ENCODE data around the gene ZIC1. TPM values are rescaled to one million over a fixed set of nuclear protein-coding genes. Genes with fewer than 3 reads are reported as not detected.

Gene ZIC1
- total RNA-seq, 1 experiment from 2014 or later: not detected

- TF ChIP-seq POLR2AphosphoS5 (IDR thresholded peaks at IDR 0.05; ENCODE audit: low read depth, low read length) (no peak), CBX3 (IDR thresholded peaks at IDR 0.05; ENCODE audit: low read depth) (no peak), REST (IDR thresholded peaks at IDR 0.05; ENCODE audit: low read depth) (no peak), ZNF274 (IDR thresholded peaks at IDR 0.05; ENCODE audit: low read depth, low read length) (no peak), RAD21 (IDR thresholded peaks at IDR 0.05; ENCODE audit: low read depth) (no peak), SRF (IDR thresholded peaks at IDR 0.05; ENCODE audit: low read depth) (no peak)
Measured at GRCh38 chr3:147392625-147392946, 16.6 kb upstream of the ZIC1 start (continued).

GRCh38 chr3:147393261-147393942 lies 15.8 kb upstream of the ZIC1 start:
- H3K9ac ChIP-seq (ENCODE audit: low read length): no peak overlapping the region
- intact Hi-C loops (cut with micrococcal nuclease): no loop called here
- no peaks in the 10 kb centered on the region for H3K9me2 ChIP-seq (ENCODE audit: insufficient read depth)
- no peaks in the 10 kb centered on the region for H3K79me2 ChIP-seq (ENCODE audit: insufficient read depth, low read length)
- no peak overlapping the region for H2AFZ ChIP-seq (ENCODE audit: low read depth, low read length, poor library complexity, severe bottlenecking)
- no peak overlapping the region for H3K4me3 ChIP-seq (replicated peaks in 1 of 2; ENCODE audit: low read depth in 1 of 2, low read length in 2 of 2)
- BruUV-seq (replicated peaks): no TSS peak
- no peaks in the 10 kb centered on the region for H3K9me3 ChIP-seq (ENCODE audit: control insufficient read depth in 1 of 2, insufficient read depth in 1 of 2, low read depth in 1 of 2, low read length in 2 of 2)
- DNase-seq (ENCODE audit: low read depth, low spot score): no peak
- POLR2A ChIA-PET: no interaction called here
- no peak overlapping the region for H3K27ac ChIP-seq (ENCODE audit: low read depth, low read length)
- H3K36me3 ChIP-seq (ENCODE audit: control insufficient read depth in 1 of 2, insufficient read depth in 2 of 2, low read length in 2 of 2): no peaks in the 10 kb centered on the region
- H3K27me3 ChIP-seq (ENCODE audit: insufficient read depth, low read length): no peaks in the 10 kb centered on the region
- CTCF ChIA-PET: no interaction called here
- ATAC-seq: no peak
- no peaks in the 10 kb centered on the region for H3K4me1 ChIP-seq (ENCODE audit: control insufficient read depth in 1 of 2, insufficient read depth in 2 of 2, low read length in 2 of 2)
- RAD21 ChIA-PET (ENCODE audit: low non-redundant PET in 1 of 2, low total read pairs in 2 of 2, uncharacterized antibody in 2 of 2, unreplicated experiment in 2 of 2): no interaction called here
- H4K20me1 ChIP-seq (ENCODE audit: insufficient read depth): no peaks in the 10 kb centered on the region
- no peak overlapping the region for H3K4me2 ChIP-seq (ENCODE audit: low read length)
- no peak for TF ChIP-seq ATF3 (IDR thresholded peaks at IDR 0.05)
- TF ChIP-seq SIN3A (IDR thresholded peaks at IDR 0.05; ENCODE audit: low read depth): no peak
- TF ChIP-seq POLR2AphosphoS5 (IDR thresholded peaks at IDR 0.05; ENCODE audit: low read depth, low read length): no peak
- no peak for TF ChIP-seq YY1 (IDR thresholded peaks at IDR 0.05; ENCODE audit: extremely low read depth, insufficient replicate concordance, low read depth, low read length)
- no peak for TF ChIP-seq CTCF (IDR thresholded peaks at IDR 0.05 in 2 of 3, conservative IDR thresholded peaks at IDR 0.05 in 1 of 3; ENCODE audit: borderline replicate concordance in 1 of 3, insufficient read depth in 1 of 3, low read depth in 2 of 3, low read length in 2 of 3)
- TF ChIP-seq REST (IDR thresholded peaks at IDR 0.05; ENCODE audit: low read depth): no peak
- TF ChIP-seq POLR2A (IDR thresholded peaks at IDR 0.05; ENCODE audit: borderline replicate concordance, extremely low read depth, insufficient read depth, insufficient read length): no peak
- TF ChIP-seq ZBTB33 (IDR thresholded peaks at IDR 0.05; ENCODE audit: extremely low read depth, insufficient replicate concordance, low read length): no peak

All from HCT116 (cell line).